Measurements from ENCODE around the gene PARM1.

DNA sequence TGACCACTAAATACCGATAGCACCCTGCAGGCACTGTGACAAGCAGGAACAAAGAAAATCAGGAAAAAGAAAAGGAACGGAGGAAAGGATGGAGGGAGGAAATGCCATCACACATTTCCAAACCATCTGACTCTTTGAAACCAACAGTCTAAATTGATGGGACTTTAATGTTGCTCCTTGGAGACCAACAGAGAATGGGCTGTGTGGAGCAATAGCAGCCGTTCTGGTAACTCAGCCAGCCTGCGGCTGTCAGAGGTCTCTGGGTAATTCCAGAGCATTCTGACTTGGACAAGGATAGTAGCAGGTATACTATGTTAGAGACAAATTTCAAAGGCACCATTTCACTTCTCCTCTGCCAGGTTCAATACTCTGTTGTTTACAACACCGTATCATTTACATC lies 18.0 kb downstream of the PARM1 start:
- no peak for TF ChIP-seq EZH2 (IDR thresholded peaks at IDR 0.05; ENCODE audit: borderline replicate concordance, low read length)
- TF ChIP-seq, protein P1, sequence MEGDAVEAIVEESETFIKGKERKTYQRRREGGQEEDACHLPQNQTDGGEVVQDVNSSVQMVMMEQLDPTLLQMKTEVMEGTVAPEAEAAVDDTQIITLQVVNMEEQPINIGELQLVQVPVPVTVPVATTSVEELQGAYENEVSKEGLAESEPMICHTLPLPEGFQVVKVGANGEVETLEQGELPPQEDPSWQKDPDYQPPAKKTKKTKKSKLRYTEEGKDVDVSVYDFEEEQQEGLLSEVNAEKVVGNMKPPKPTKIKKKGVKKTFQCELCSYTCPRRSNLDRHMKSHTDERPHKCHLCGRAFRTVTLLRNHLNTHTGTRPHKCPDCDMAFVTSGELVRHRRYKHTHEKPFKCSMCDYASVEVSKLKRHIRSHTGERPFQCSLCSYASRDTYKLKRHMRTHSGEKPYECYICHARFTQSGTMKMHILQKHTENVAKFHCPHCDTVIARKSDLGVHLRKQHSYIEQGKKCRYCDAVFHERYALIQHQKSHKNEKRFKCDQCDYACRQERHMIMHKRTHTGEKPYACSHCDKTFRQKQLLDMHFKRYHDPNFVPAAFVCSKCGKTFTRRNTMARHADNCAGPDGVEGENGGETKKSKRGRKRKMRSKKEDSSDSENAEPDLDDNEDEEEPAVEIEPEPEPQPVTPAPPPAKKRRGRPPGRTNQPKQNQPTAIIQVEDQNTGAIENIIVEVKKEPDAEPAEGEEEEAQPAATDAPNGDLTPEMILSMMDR (IDR thresholded peaks at IDR 0.05; ENCODE audit: low read length) = no peak

All from OCI-LY1 (cell line).